GM18907 (cell line): Measurements from ENCODE around the gene MT1H.
"Not testable (repeated sequence)": the region's sequence is repeated elsewhere in the genome, so short reads cannot be mapped to it uniquely, and the experiment has no call there.

Experiments used
- ATAC-seq: cut with Tn5 transposase; IDR thresholded peaks from one replicate; pipeline ENCODE4 v1.9.1; 2021; ENCODE audit warnings: mild to moderate bottlenecking, moderate library complexity; ENCODE audit not compliant: unreplicated experiment

The MT1H gene

DNA sequence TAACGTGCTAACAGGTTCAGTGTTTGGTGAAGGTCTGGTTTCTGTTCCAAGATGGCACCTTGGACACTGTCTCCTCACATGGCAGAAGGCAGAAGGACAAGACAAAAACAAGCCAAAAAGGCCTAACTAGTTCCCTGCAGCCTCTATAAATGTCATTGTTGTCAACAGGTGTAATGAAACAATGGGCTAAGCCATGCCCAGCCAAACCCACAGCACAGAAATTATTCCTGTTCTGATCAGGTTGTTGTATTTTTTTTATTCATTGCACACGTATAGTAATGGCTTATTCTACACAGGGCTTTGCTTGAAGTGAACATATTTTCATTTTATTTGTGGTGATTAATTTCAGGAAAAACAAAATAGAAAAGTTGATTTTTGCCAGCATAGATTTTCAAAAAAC, 44.2 kb downstream of the MT1H start:
- ATAC-seq: no peak

DNA sequence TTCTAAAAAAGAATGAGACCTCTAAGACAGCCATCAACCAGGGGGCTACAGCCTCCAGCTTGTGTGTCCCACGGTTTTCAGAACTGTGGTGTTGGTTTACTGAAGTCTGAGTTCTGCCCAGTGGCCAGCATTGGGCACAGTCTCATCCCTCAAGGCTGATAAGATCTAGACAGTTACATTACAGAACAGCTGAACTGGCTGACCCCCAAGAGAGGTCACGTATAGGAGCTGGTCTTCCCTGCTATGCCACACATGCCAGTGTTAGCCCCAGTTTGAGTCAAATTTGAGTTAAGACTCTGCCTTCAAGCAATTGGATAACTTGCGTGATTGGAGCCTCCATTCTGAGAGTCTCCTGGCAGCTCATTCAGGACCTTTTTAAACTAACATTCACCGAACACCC, 45.5 kb downstream of the MT1H start:
- ATAC-seq: no peak

DNA sequence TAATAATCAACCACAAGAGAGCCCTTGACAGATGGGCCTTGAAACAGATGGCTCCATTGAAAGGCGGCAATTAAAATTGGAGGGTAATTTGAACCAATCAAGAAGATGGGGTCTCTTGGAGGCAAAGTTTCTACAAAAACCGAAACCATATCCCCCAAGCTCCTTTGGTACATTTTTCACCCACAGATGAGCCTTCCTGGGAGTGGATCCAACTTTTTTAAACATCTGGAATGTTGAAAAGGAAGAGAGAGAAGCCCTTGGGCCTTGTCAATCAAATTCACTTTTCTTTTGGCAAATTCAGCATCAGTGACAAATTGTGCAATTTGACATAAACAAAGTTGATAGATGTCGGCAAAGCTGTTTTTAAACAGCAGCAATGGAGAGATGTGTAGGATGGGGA, 47.1 kb downstream of the MT1H start:
- ATAC-seq: no peak

GRCh38 chr16:56717532-56717931, 47.9 kb downstream of the MT1H start:
- ATAC-seq: not testable (repeated sequence)
